ENCODE measurements around the gene PXDC1. TPM values are rescaled to one million over a fixed set of nuclear protein-coding genes. Genes with fewer than 3 reads are reported as not detected.

PXDC1 gene
- total RNA-seq, 1 experiment from 2014 or later = 42.9 TPM

DNA sequence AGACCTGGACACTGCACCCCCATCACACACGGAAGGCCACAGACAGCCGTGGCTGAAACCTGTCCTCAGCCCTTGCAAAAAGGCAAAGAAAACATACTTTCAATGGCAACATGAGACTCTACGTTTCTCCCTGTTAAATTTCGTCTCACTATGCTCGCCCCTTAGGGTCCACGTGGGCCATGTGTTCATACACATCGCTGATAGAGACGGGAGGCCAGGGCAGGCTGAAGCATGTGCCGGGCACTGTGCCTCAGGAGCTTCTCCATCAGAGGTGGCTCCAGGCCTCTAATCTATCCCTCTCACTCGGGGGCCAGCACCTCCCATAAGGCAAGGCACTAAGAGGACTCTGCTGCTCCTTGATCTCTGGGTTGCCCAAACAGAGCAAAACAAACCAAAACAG is 17.5 kb downstream of the PXDC1 start:
- H3K27me3 ChIP-seq (replicated peaks; ENCODE audit: control insufficient read depth, insufficient read depth, low read length) = no peaks in the 10 kb centered on the region
- H3K36me3 ChIP-seq (ENCODE audit: control insufficient read depth, insufficient read depth, low read length) = peaks cover 7% of the 10 kb centered on the region
- H3K4me1 ChIP-seq = no peaks in the 10 kb centered on the region
- H3K4me3 ChIP-seq (ENCODE audit: low read depth, low read length) = no peak overlapping the region
- Mint-ChIP-seq H3K27ac (ENCODE audit: unreplicated experiment) (peak overlapping the region; percentile 9), H3K4me1 (ENCODE audit: low read depth, unreplicated experiment) (no peaks in the 10 kb centered on the region), H3K36me3 (ENCODE audit: insufficient read depth, unreplicated experiment) (peaks cover 72% of the 10 kb centered on the region), H3K9me3 (ENCODE audit: unreplicated experiment) (peaks cover 13% of the 10 kb centered on the region), H3K27me3 (ENCODE audit: insufficient read depth, unreplicated experiment) (no peaks in the 10 kb centered on the region), H3K4me3 (ENCODE audit: unreplicated experiment) (no peak overlapping the region)
- no peak for DNase-seq
- no peaks in the 10 kb centered on the region for H3K9me3 ChIP-seq
- POLR2A ChIA-PET = no interaction called here
- BruUV-seq (replicated peaks) = no TSS peak
- intact Hi-C loops (cut with micrococcal nuclease; ENCODE audit: unreplicated experiment) = loop anchor here (5.0 kb wide), 2 partner anchors 212 to 277 kb away; partner anchors contain the start of gene SLC22A23
- CTCF ChIA-PET = no interaction called here
- TF ChIP-seq, protein P1, sequence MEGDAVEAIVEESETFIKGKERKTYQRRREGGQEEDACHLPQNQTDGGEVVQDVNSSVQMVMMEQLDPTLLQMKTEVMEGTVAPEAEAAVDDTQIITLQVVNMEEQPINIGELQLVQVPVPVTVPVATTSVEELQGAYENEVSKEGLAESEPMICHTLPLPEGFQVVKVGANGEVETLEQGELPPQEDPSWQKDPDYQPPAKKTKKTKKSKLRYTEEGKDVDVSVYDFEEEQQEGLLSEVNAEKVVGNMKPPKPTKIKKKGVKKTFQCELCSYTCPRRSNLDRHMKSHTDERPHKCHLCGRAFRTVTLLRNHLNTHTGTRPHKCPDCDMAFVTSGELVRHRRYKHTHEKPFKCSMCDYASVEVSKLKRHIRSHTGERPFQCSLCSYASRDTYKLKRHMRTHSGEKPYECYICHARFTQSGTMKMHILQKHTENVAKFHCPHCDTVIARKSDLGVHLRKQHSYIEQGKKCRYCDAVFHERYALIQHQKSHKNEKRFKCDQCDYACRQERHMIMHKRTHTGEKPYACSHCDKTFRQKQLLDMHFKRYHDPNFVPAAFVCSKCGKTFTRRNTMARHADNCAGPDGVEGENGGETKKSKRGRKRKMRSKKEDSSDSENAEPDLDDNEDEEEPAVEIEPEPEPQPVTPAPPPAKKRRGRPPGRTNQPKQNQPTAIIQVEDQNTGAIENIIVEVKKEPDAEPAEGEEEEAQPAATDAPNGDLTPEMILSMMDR (IDR thresholded peaks at IDR 0.05; ENCODE audit: insufficient read depth in 1 of 2, low read depth in 1 of 2, low read length in 1 of 2, severe bottlenecking in 1 of 2, unreplicated experiment in 1 of 2) = no peak

DNA sequence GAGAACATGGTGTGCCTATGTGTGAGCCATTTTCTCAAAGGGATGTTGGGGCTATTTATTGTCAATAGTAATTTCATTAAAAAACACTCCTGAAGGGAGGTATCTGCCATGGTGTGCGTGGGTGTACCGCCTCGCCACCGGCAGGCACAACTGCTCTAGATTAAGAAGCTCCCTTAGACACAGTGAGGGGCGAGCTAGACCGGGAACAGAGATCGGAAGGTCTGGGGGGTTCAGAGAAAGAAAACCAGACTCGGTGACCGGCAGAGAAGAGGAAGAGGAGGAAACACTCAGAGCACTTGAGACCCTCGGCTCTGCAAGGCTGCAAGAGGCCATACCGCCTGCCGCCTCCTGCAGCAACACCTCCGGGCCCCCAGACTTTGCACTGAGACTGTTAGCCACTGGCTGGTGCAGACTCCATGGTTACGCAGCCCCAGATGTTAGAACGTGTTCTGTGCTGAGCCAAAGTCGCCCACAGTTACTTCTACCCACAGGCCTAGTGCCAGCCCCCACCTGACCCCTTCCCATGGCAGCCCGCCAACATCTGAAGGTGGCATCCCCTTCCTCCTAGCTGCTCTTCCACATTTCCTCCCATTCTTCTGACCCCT is 18.1 kb downstream of the PXDC1 start:
- POLR2A ChIA-PET = no interaction called here
- no peaks in the 10 kb centered on the region for H3K4me1 ChIP-seq
- DNase-seq = no peak
- H3K9me3 ChIP-seq = no peaks in the 10 kb centered on the region
- CTCF ChIA-PET = no interaction called here
- H3K27me3 ChIP-seq (replicated peaks; ENCODE audit: control insufficient read depth, insufficient read depth, low read length) = no peaks in the 10 kb centered on the region
- Mint-ChIP-seq H3K27ac (ENCODE audit: unreplicated experiment) (no peak overlapping the region), H3K4me1 (ENCODE audit: low read depth, unreplicated experiment) (no peaks in the 10 kb centered on the region), H3K36me3 (ENCODE audit: insufficient read depth, unreplicated experiment) (peaks cover 78% of the 10 kb centered on the region), H3K27me3 (ENCODE audit: insufficient read depth, unreplicated experiment) (no peaks in the 10 kb centered on the region), H3K9me3 (ENCODE audit: unreplicated experiment) (peaks cover 13% of the 10 kb centered on the region), H3K4me3 (ENCODE audit: unreplicated experiment) (no peak overlapping the region)
- BruUV-seq (replicated peaks) = no TSS peak
- TF ChIP-seq, protein P1 (IDR thresholded peaks at IDR 0.05; ENCODE audit: insufficient read depth in 1 of 2, low read depth in 1 of 2, low read length in 1 of 2, severe bottlenecking in 1 of 2, unreplicated experiment in 1 of 2) = no peak
- no peak overlapping the region for H3K4me3 ChIP-seq (ENCODE audit: low read depth, low read length)
- H3K36me3 ChIP-seq (ENCODE audit: control insufficient read depth, insufficient read depth, low read length) = peaks cover 7% of the 10 kb centered on the region
- intact Hi-C loops (cut with micrococcal nuclease; ENCODE audit: unreplicated experiment) = loop anchor here (2.0 to 5.0 kb wide), 4 partner anchors 69 to 323 kb away; partner anchors contain the start of gene SLC22A23

DNA sequence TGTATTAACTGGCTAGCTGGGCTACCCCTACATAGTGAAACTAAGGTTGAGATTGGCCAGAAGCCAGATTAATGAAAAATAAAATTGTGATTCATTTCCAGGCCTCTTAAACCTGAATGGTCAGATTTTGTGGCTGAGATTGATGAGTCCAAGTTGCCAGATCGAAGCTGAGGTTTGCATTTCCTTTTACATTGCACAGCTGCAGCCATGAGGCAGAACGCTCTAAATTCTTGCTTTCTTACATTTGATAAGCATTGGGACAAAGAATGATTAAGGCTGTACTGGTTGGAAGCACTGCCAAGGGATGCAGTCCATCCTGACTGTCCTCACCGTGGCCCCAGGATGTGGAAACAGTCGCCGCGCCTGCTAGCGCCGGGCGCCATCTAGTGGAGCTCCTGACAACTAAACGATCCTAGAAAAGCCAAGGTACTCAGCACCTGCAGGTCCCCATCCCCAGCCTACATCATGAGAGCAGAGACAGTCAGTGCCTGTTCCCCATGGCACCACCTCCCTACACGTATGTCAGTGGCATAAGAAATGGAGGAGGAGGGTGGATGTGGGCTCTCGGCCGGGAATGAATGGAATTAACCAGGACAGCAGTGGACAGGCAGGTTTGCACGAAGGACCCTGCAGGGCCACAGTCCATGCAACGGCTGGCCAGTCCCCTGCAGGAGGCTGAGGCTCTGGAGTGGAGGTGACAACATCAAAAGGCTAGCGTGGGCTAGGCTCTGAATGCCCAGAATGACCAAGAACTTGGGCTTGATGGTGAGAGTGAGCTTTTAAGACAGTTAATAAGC is 19.0 kb downstream of the PXDC1 start:
- BruUV-seq (replicated peaks) = no TSS peak
- no peaks in the 10 kb centered on the region for H3K4me1 Mint-ChIP-seq (ENCODE audit: low read depth, unreplicated experiment)
- no peaks in the 10 kb centered on the region for H3K27me3 Mint-ChIP-seq (ENCODE audit: insufficient read depth, unreplicated experiment)
- Histone ChIP-seq H3K9me3 (no peaks in the 10 kb centered on the region), H3K27me3 (replicated peaks; ENCODE audit: control insufficient read depth, insufficient read depth, low read length) (no peaks in the 10 kb centered on the region), H3K36me3 (ENCODE audit: control insufficient read depth, insufficient read depth, low read length) (peaks cover 7% of the 10 kb centered on the region), H3K4me3 (ENCODE audit: low read depth, low read length) (no peak overlapping the region), H3K4me1 (no peaks in the 10 kb centered on the region)
- intact Hi-C loops (cut with micrococcal nuclease; ENCODE audit: unreplicated experiment) = loop anchor here (1.0 to 5.0 kb wide), 5 partner anchors 68 to 453 kb away; partner anchors contain the start of gene SLC22A23
- POLR2A ChIA-PET = interaction anchor here (0.6 kb wide), 1 partner anchor 433 kb away, joined by 8 read pairs; no protein-coding TSS in a partner anchor
- peak; percentile 75 to 82 for DNase-seq
- TF ChIP-seq, protein P1 (IDR thresholded peaks at IDR 0.05; ENCODE audit: insufficient read depth in 1 of 2, low read depth in 1 of 2, low read length in 1 of 2, severe bottlenecking in 1 of 2, unreplicated experiment in 1 of 2) = peak; percentile 89 to 93
- H3K4me3 Mint-ChIP-seq (ENCODE audit: unreplicated experiment) = no peak overlapping the region
- H3K9me3 Mint-ChIP-seq (ENCODE audit: unreplicated experiment) = peaks cover 13% of the 10 kb centered on the region
- no peak overlapping the region for H3K27ac Mint-ChIP-seq (ENCODE audit: unreplicated experiment)
- CTCF ChIA-PET = interaction anchor here (0.5 to 1.0 kb wide), 2 partner anchors 18 to 453 kb away, joined by 6 to 9 read pairs; no protein-coding TSS in a partner anchor
- H3K36me3 Mint-ChIP-seq (ENCODE audit: insufficient read depth, unreplicated experiment) = peaks cover 74% of the 10 kb centered on the region
